Keratinocyte (primary cell): Measurements from ENCODE around the gene MYCBPAP. TPM values are rescaled to one million over a fixed set of nuclear protein-coding genes. Genes with fewer than 3 reads are reported as not detected.
A peak's percentile ranks its signal among the peaks of the same experiment; 100 is the strongest.

Experiments used
- DNase-seq: peaks from one replicate; pipeline ENCODE4 v3.0.0-alpha.2; 2011; ENCODE audit warnings: low read depth, missing footprints, low spot score
- FAIRE-seq: peaks from 2 replicates; lab custom pipeline; 2011; peaks lifted over from hg19 to GRCh38; lab: Jason Lieb, UNC
- H2AFZ ChIP-seq: 2 replicates; pipeline ENCODE4 v1.6.0; 2012; ENCODE audit warnings: low read length, control low read depth, inconsistent platforms; ENCODE audit not compliant: control insufficient read depth
- H3K27ac ChIP-seq: 2 replicates; pipeline ENCODE4 v1.5.1; 2011; ENCODE audit warnings: low read length; ENCODE audit not compliant: control insufficient read depth, insufficient read depth
- H3K27me3 ChIP-seq: 3 replicates; pipeline ENCODE4 v1.6.0; 2011; ENCODE audit warnings: low read length; ENCODE audit not compliant: control insufficient read depth, insufficient read depth; ENCODE audit errors: extremely low read depth
- H3K36me3 ChIP-seq, 2 experiments: 2 replicates in 1 of 2; 3 replicates in 1 of 2; pipeline ENCODE4 v1.5.1; 2011; ENCODE audit warnings: low read length in 2 of 2, mild to moderate bottlenecking in 1 of 2; ENCODE audit not compliant: control insufficient read depth in 2 of 2, insufficient read depth in 2 of 2; ENCODE audit errors: extremely low read depth in 1 of 2
- H3K4me1 ChIP-seq: 3 replicates; pipeline ENCODE4 v1.5.1; 2011; ENCODE audit warnings: low read length; ENCODE audit not compliant: control insufficient read depth, insufficient read depth; ENCODE audit errors: extremely low read depth
- H3K4me2 ChIP-seq: 3 replicates; pipeline ENCODE4 v1.6.0; 2011; ENCODE audit warnings: low read depth, low read length; ENCODE audit not compliant: control insufficient read depth, insufficient read depth; ENCODE audit errors: extremely low read depth
- H3K4me3 ChIP-seq, 3 experiments: fragments of 200-600 bp in 1 of 3; sonication (generic) in 1 of 3; 2 replicates in 2 of 3; 3 replicates in 1 of 3; pipeline ENCODE4 v1.5.1; 2011 to 2016; ENCODE audit warnings: low read length in 3 of 3, mild to moderate bottlenecking in 3 of 3, control low read depth in 2 of 3, inconsistent platforms in 1 of 3, low read depth in 1 of 3, mixed read lengths in 1 of 3, mixed run types in 1 of 3, moderate library complexity in 1 of 3; ENCODE audit not compliant: control insufficient read depth in 2 of 3, insufficient read depth in 2 of 3; ENCODE audit errors: extremely low read depth in 1 of 3
- H3K79me2 ChIP-seq: 2 replicates; pipeline ENCODE4 v1.6.0; 2012; ENCODE audit warnings: low read length; ENCODE audit not compliant: control insufficient read depth, insufficient read depth
- H3K9ac ChIP-seq: 3 replicates; pipeline ENCODE4 v1.6.0; 2011; ENCODE audit warnings: low read length; ENCODE audit not compliant: control insufficient read depth, insufficient read depth; ENCODE audit errors: extremely low read depth
- H3K9me1 ChIP-seq: 3 replicates; pipeline ENCODE4 v1.6.0; 2011; ENCODE audit warnings: low read length; ENCODE audit not compliant: control insufficient read depth, insufficient read depth; ENCODE audit errors: extremely low read depth
- H3K9me3 ChIP-seq: 2 replicates; pipeline ENCODE4 v1.5.1; 2012; ENCODE audit warnings: low read depth, low read length; ENCODE audit not compliant: control insufficient read depth
- H4K20me1 ChIP-seq: 3 replicates; pipeline ENCODE4 v1.6.0; 2011; ENCODE audit warnings: low read length; ENCODE audit not compliant: control insufficient read depth, insufficient read depth; ENCODE audit errors: extremely low read depth
- CTCF ChIP-seq, 3 experiments: IDR thresholded peaks in 1 of 3; conservative IDR thresholded peaks in 1 of 3; optimal IDR thresholded peaks in 1 of 3; 2 replicates in 2 of 3; 3 replicates in 1 of 3; pipeline versions ENCODE3 to v1.5.1; 2011; ENCODE audit warnings: low read length in 3 of 3, mild to moderate bottlenecking in 3 of 3, moderate library complexity in 2 of 3, control low read depth in 1 of 3, inconsistent platforms in 1 of 3; ENCODE audit not compliant: insufficient read depth in 2 of 3; ENCODE audit errors: extremely low read depth in 1 of 3
- EZH2 ChIP-seq: IDR thresholded peaks from one replicate; pipeline ENCODE4 v1.6.1; 2012; ENCODE audit warnings: inconsistent platforms, mild to moderate bottlenecking, low read length, moderate library complexity
- dilution Hi-C: fragments of 300-500 bp; cut with MboI; formaldehyde crosslinking; loops from one replicate; pipeline ENCODE4 v1.7.0; 2020; ENCODE audit warnings: low sequenced_read_pairs; ENCODE audit not compliant: extremely low pct_ligation_motif_present
- polyA plus RNA-seq, 5 experiments: library from polyadenylated mRNA; depleted of rRNA in 3 of 5; stranded (reverse) in 3 of 5; stranded (forward) in 1 of 5; unstranded in 1 of 5; fragments of >200 nt; gene quantifications; 1 replicate in 1 of 5; 2 replicates in 3 of 5; 3 replicates in 1 of 5; pipeline versions ENCODE4 v1.2.1 to v1.2.3, GENCODE V29; 2011 to 2012; ENCODE audit warnings: missing spikeins in 2 of 5, low read depth in 1 of 5, low replicate concordance in 1 of 5

The MYCBPAP gene
- polyA plus RNA-seq, 1 donor (not counting 4 experiments of a cell fraction or from before 2014, with no cell fraction given): 9.5 TPM

- DNase-seq: no peak
- Histone ChIP-seq H3K27ac (no peak overlapping the region), H3K4me3 (no peak overlapping the region), H3K36me3 (peaks cover 9 to 23% of the 10 kb centered on the region in 2 experiments), H2AFZ (no peak overlapping the region), H3K79me2 (no peaks in the 10 kb centered on the region), H3K9me3 (no peaks in the 10 kb centered on the region), H3K27me3 (no peaks in the 10 kb centered on the region), H4K20me1 (no peaks in the 10 kb centered on the region), H3K4me2 (no peak overlapping the region), H3K9ac (no peak overlapping the region), H3K9me1 (no peaks in the 10 kb centered on the region), H3K4me1 (peaks cover 36% of the 10 kb centered on the region)
- TF ChIP-seq CTCF (optimal IDR thresholded peaks at IDR 0.05 in 1 of 3, IDR thresholded peaks at IDR 0.05 in 1 of 3, conservative IDR thresholded peaks at IDR 0.05 in 1 of 3; ENCODE audit: extremely low read depth in 1 of 3, insufficient read depth in 2 of 3, low read length in 3 of 3) (no peak), EZH2 (no peak)
- dilution Hi-C loops: no loop called here
- FAIRE-seq: no peak
Observed at GRCh38 chr17:50545311-50545710, 37.1 kb downstream of the MYCBPAP start.

- H3K9me1 ChIP-seq: no peaks in the 10 kb centered on the region
- peak overlapping the region in 2 of 3 experiments; percentile 64 to 84 for H3K4me3 ChIP-seq
- dilution Hi-C loops: no loop called here
- no peaks in the 10 kb centered on the region for H3K27me3 ChIP-seq
- FAIRE-seq: peak; percentile 26
- peak in 1 of 3 experiments; percentile 94 for TF ChIP-seq CTCF (optimal IDR thresholded peaks at IDR 0.05 in 1 of 3, IDR thresholded peaks at IDR 0.05 in 1 of 3, conservative IDR thresholded peaks at IDR 0.05 in 1 of 3; ENCODE audit: extremely low read depth in 1 of 3, insufficient read depth in 2 of 3, low read length in 3 of 3)
- no peak for TF ChIP-seq EZH2
- peaks cover 23% of the 10 kb centered on the region for H3K4me1 ChIP-seq
- H4K20me1 ChIP-seq: no peaks in the 10 kb centered on the region
- peaks cover 14% of the 10 kb centered on the region in 2 experiments for H3K36me3 ChIP-seq
- H3K4me2 ChIP-seq: peak overlapping the region; percentile 89
- H3K9ac ChIP-seq: no peak overlapping the region
- DNase-seq: no peak
- no peak overlapping the region for H3K27ac ChIP-seq
- H2AFZ ChIP-seq: no peak overlapping the region
- no peaks in the 10 kb centered on the region for H3K79me2 ChIP-seq
- no peaks in the 10 kb centered on the region for H3K9me3 ChIP-seq
Observed at GRCh38 chr17:50546701-50547034, 38.4 kb downstream of the MYCBPAP start.
